ENCODE results near the gene ASXL3. TPM values are rescaled to one million over a fixed set of nuclear protein-coding genes. Genes with fewer than 3 reads are reported as not detected.

The ASXL3 gene
- total and polyA plus RNA-seq, 4 donors: 0.08 to 16.3 (median 1.8) TPM

GRCh38 chr18:33578518-33579348 is 714 bp downstream of the ASXL3 start:
- peak overlapping the region; percentile 1 to 89 for H3K9ac ChIP-seq (ENCODE audit: insufficient read depth in 1 of 2, low read length in 2 of 2)

GRCh38 chr18:33579349-33580215 is 1.6 kb downstream of the ASXL3 start:
- WGBS, 2 donors: 31 to 33% methylated on average over 16 of the region's 16 CpGs
- H3K4me3 ChIP-seq: no peak overlapping the region
- DNase-seq: peak in 1 of 3 donors; percentile 48
- peak overlapping the region; percentile 1 to 89 for H3K9ac ChIP-seq (ENCODE audit: insufficient read depth in 1 of 2, low read length in 2 of 2)
- no peaks in the 10 kb centered on the region for H3K36me3 ChIP-seq (ENCODE audit: control insufficient read depth in 4 of 4, insufficient read depth in 4 of 4, low read length in 4 of 4)
- H3K27me3 ChIP-seq (ENCODE audit: control insufficient read depth in 3 of 3, insufficient read depth in 3 of 3, low read length in 2 of 3): no peaks in the 10 kb centered on the region
- H3K9me3 ChIP-seq (ENCODE audit: control insufficient read depth in 4 of 4, insufficient read depth in 3 of 4, low read length in 3 of 4): peaks cover 0 to 2% (median 0%) of the 10 kb centered on the region in 4 donors
- TF ChIP-seq CTCF (IDR thresholded peaks at IDR 0.05; ENCODE audit: control extremely low read depth, extremely low read depth): no peak
- peaks cover 0 to 30% (median 5%) of the 10 kb centered on the region in 5 donors for H3K4me1 ChIP-seq (ENCODE audit: control insufficient read depth in 5 of 5, insufficient read depth in 5 of 5, low read length in 5 of 5)
- peak overlapping the region in 1 of 2 donors; percentile 92 for H3K27ac ChIP-seq (ENCODE audit: low read depth in 1 of 2, low read length in 1 of 2)
- no peak for ATAC-seq (ENCODE audit: insufficient read depth, low FRiP score)

More at GRCh38 chr18:33578518-33579348, 714 bp downstream of the ASXL3 start:
- no peak for ATAC-seq (ENCODE audit: insufficient read depth, low FRiP score)
- peak overlapping the region; percentile 45 to 92 for H3K27ac ChIP-seq (ENCODE audit: low read depth in 1 of 2, low read length in 1 of 2)
- DNase-seq: peak; percentile 68 to 79 (median 74)
- H3K36me3 ChIP-seq (ENCODE audit: control insufficient read depth in 4 of 4, insufficient read depth in 4 of 4, low read length in 4 of 4): no peaks in the 10 kb centered on the region
- TF ChIP-seq CTCF (IDR thresholded peaks at IDR 0.05; ENCODE audit: control extremely low read depth, extremely low read depth): no peak
- H3K27me3 ChIP-seq (ENCODE audit: control insufficient read depth in 3 of 3, insufficient read depth in 3 of 3, low read length in 2 of 3): no peaks in the 10 kb centered on the region
- H3K4me1 ChIP-seq (ENCODE audit: control insufficient read depth in 5 of 5, insufficient read depth in 5 of 5, low read length in 5 of 5): peaks cover 0 to 30% (median 5%) of the 10 kb centered on the region in 5 donors
- 1 to 2% methylated on average over 72 to 80 of the region's 80 CpGs for WGBS, 2 donors
- peaks cover 0 to 2% (median 0%) of the 10 kb centered on the region in 4 donors for H3K9me3 ChIP-seq (ENCODE audit: control insufficient read depth in 4 of 4, insufficient read depth in 3 of 4, low read length in 3 of 4)
- peak overlapping the region; percentile 59 for H3K4me3 ChIP-seq

GRCh38 chr18:33580546-33580945 is 2.5 kb downstream of the ASXL3 start:
- H3K9me3 ChIP-seq (ENCODE audit: control insufficient read depth in 4 of 4, insufficient read depth in 3 of 4, low read length in 3 of 4): peaks cover 0 to 2% (median 0%) of the 10 kb centered on the region in 4 donors
- no peak for DNase-seq
- no peak for TF ChIP-seq CTCF (IDR thresholded peaks at IDR 0.05; ENCODE audit: control extremely low read depth, extremely low read depth)
- 92 to 94% methylated on average over 4 of the region's 4 CpGs for WGBS, 2 donors
- H3K27me3 ChIP-seq (ENCODE audit: control insufficient read depth in 3 of 3, insufficient read depth in 3 of 3, low read length in 2 of 3): no peaks in the 10 kb centered on the region
- no peaks in the 10 kb centered on the region for H3K36me3 ChIP-seq (ENCODE audit: control insufficient read depth in 4 of 4, insufficient read depth in 4 of 4, low read length in 4 of 4)
- no peak overlapping the region for H3K9ac ChIP-seq (ENCODE audit: insufficient read depth in 1 of 2, low read length in 2 of 2)
- ATAC-seq (ENCODE audit: insufficient read depth, low FRiP score): no peak
- H3K4me1 ChIP-seq (ENCODE audit: control insufficient read depth in 5 of 5, insufficient read depth in 5 of 5, low read length in 5 of 5): peaks cover 0 to 30% (median 5%) of the 10 kb centered on the region in 5 donors
- H3K27ac ChIP-seq (ENCODE audit: low read depth in 1 of 2, low read length in 1 of 2): no peak overlapping the region
- H3K4me3 ChIP-seq: no peak overlapping the region
